ENCODE results near the gene LIX1. TPM values are rescaled to one million over a fixed set of nuclear protein-coding genes. Genes with fewer than 3 reads are reported as not detected.
A peak's percentile ranks its signal among the peaks of the same experiment; 100 is the strongest.

Gene LIX1
- total RNA-seq, 8 experiments from 2014 or later: 0.14 to 56.2 (median 1.1) TPM

DNA sequence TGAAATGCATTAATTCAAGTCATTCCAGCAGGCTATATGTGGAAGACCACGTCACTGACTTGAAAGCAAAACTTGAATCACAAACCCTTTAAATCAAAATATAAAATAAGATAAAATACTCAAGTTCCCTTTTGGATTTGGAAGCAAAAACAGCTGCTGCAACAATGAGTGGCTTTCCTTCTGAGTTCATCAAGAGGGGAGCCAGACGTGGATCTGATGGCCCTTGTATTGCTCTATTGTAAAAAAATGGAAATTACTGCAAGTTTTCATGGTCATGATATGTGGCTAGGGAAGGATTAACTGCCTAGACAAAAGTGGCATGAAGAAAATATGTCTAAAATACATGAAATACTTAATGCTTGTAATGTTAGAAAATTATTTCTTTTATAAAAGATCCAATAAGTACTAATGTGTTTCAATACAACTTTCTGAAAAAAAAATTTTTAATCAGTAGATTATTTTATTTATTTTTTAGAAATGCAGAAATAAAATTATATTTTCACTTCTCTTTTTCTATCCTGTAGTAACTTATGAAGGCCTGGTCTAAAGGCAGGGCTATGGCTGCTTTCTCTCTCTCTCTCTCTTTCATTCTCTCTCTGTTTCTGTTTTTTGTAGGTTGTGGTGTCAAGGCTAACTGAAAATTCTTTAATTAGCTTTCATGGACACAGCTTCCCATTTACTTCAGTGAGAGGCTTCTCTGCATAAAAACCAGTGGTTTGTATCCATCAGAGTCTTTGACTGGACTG lies 24.0 kb downstream of the LIX1 start:
- in situ Hi-C loops (cut with MboI; ENCODE audit: low pct_unique_long_range_greater_than_20kb in 2 of 9, low sequenced_read_pairs in 9 of 9, unreplicated experiment in 9 of 9): no loop called here
- no peak for ATAC-seq (replicated peaks in 6 of 8)
- H3K4me3 ChIP-seq: no peak overlapping the region
- H3K4me1 ChIP-seq (replicated peaks in 1 of 2): peaks cover 7 to 13% of the 10 kb centered on the region in 2 donors
- 27 to 91% (median 59%) methylated on average over 1 to 2 of the region's 2 CpGs for WGBS, 10 experiments
- no peak overlapping the region for H3K27ac ChIP-seq

GRCh38 chr5:97115932-97116331 lies 26.5 kb downstream of the LIX1 start:
- no peak overlapping the region for H3K27ac ChIP-seq

GRCh38 chr5:97112230-97112629 lies 30.2 kb downstream of the LIX1 start:
- in situ Hi-C loops (cut with MboI; ENCODE audit: low pct_unique_long_range_greater_than_20kb in 2 of 9, low sequenced_read_pairs in 9 of 9, unreplicated experiment in 9 of 9): no loop called here
- WGBS, 10 experiments: 50 to 90% (median 71%) methylated on average over 1 to 6 of the region's 6 CpGs; no CpG with 5 or more reads in 1 of the 10 experiments
- Histone ChIP-seq H3K4me1 (replicated peaks in 1 of 2) (peaks cover 7 to 24% of the 10 kb centered on the region in 2 donors), H3K4me3 (no peak overlapping the region), H3K27ac (no peak overlapping the region)
- no peak for ATAC-seq (replicated peaks in 6 of 8)

More at GRCh38 chr5:97115932-97116331, 26.5 kb downstream of the LIX1 start:
- ATAC-seq (replicated peaks in 6 of 8): peak in 2 of 8 experiments; percentile 36 to 91
- WGBS, 10 experiments: 40 to 100% (median 83%) methylated on average over 1 to 8 of the region's 9 CpGs; no CpG with 5 or more reads in 2 of the 10 experiments
- in situ Hi-C loops (cut with MboI; ENCODE audit: low pct_unique_long_range_greater_than_20kb in 2 of 9, low sequenced_read_pairs in 9 of 9, unreplicated experiment in 9 of 9): no loop called here
- H3K4me3 ChIP-seq: no peak overlapping the region
- H3K4me1 ChIP-seq (replicated peaks in 1 of 2): peaks cover 7 to 21% of the 10 kb centered on the region in 2 donors

- 0 to 72% (median 21%) methylated on average over 1 to 4 of the region's 4 CpGs for WGBS, 10 experiments
- in situ Hi-C loops (cut with MboI; ENCODE audit: low pct_unique_long_range_greater_than_20kb in 2 of 9, low sequenced_read_pairs in 9 of 9, unreplicated experiment in 9 of 9): no loop called here
- H3K4me3 ChIP-seq: no peak overlapping the region
- ATAC-seq (replicated peaks in 6 of 8): no peak
- peaks cover 7 to 27% of the 10 kb centered on the region in 2 donors for H3K4me1 ChIP-seq (replicated peaks in 1 of 2)
- H3K27ac ChIP-seq: no peak overlapping the region
Observed at GRCh38 chr5:97111616-97112015, 30.8 kb downstream of the LIX1 start.

DNA sequence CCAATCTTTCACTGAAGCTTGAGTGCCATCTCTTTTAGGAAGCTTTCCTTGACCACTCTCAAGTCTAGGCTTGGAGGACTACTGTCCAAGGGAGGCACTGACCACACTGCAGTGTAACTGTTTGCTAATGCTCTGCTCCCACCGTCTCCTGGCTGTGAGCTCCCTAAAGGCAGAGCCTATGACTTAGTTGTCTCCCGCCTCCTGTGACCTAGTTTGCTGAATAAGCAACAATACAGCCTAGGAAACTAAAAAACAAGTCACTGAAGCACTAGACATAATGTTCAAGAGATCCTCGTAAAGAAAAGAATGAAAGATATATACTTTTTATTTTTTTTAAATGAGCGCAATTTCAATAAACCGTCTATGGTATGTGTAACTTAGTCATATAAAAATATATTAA lies 31.4 kb downstream of the LIX1 start:
- 71 to 83% (median 78%) methylated on average over 2 to 5 of the region's 5 CpGs; no CpG with 5 or more reads in 1 of the 10 experiments for WGBS, 10 experiments
- H3K4me3 ChIP-seq: no peak overlapping the region
- in situ Hi-C loops (cut with MboI; ENCODE audit: low pct_unique_long_range_greater_than_20kb in 2 of 9, low sequenced_read_pairs in 9 of 9, unreplicated experiment in 9 of 9): no loop called here
- peaks cover 7 to 29% of the 10 kb centered on the region in 2 donors for H3K4me1 ChIP-seq (replicated peaks in 1 of 2)
- ATAC-seq (replicated peaks in 6 of 8): no peak
- no peak overlapping the region for H3K27ac ChIP-seq

DNA sequence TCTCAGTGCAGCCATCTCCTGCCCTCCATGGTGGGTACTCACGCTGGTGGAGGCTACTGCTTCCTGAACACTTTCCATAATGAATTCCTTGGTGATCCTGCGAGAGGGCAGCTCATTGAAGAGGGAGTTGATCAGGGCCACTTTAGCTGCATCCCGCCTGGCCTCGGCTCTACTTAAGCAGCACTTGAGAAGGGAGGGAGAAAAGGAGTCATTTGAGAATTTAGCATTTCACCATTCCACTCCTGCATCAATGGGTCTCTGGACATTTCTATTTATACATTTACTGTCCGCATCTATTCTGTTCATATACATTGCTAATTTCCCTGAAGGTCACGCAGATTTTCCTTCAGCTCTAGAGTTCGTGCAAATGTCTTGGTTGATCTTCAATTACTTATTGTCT lies 35.1 kb downstream of the LIX1 start:
- Histone ChIP-seq H3K27ac (no peak overlapping the region), H3K4me3 (no peak overlapping the region), H3K4me1 (replicated peaks in 1 of 2) (peaks cover 0 to 32% of the 10 kb centered on the region in 2 donors)
- ATAC-seq (replicated peaks in 6 of 8): peak in 4 of 8 experiments; percentile 25 to 71 (median 61)
- 38 to 92% (median 82%) methylated on average over 2 to 7 of the region's 7 CpGs; no CpG with 5 or more reads in 1 of the 10 experiments for WGBS, 10 experiments
- in situ Hi-C loops (cut with MboI; ENCODE audit: low pct_unique_long_range_greater_than_20kb in 2 of 9, low sequenced_read_pairs in 9 of 9, unreplicated experiment in 9 of 9): no loop called here

- 46 to 100% (median 88%) methylated on average over 1 to 2 of the region's 2 CpGs; no CpG with 5 or more reads in 2 of the 10 experiments for WGBS, 10 experiments
- in situ Hi-C loops (cut with MboI; ENCODE audit: low pct_unique_long_range_greater_than_20kb in 2 of 9, low sequenced_read_pairs in 9 of 9, unreplicated experiment in 9 of 9): no loop called here
- ATAC-seq (replicated peaks in 6 of 8): peak in 1 of 8 experiments; percentile 3
- Histone ChIP-seq H3K4me1 (replicated peaks in 1 of 2) (peaks cover 0 to 24% of the 10 kb centered on the region in 2 donors), H3K27ac (peak overlapping the region in 1 of 2 donors; percentile 52), H3K4me3 (no peak overlapping the region)
Observed at GRCh38 chr5:97106216-97106581, 36.2 kb downstream of the LIX1 start.

DNA sequence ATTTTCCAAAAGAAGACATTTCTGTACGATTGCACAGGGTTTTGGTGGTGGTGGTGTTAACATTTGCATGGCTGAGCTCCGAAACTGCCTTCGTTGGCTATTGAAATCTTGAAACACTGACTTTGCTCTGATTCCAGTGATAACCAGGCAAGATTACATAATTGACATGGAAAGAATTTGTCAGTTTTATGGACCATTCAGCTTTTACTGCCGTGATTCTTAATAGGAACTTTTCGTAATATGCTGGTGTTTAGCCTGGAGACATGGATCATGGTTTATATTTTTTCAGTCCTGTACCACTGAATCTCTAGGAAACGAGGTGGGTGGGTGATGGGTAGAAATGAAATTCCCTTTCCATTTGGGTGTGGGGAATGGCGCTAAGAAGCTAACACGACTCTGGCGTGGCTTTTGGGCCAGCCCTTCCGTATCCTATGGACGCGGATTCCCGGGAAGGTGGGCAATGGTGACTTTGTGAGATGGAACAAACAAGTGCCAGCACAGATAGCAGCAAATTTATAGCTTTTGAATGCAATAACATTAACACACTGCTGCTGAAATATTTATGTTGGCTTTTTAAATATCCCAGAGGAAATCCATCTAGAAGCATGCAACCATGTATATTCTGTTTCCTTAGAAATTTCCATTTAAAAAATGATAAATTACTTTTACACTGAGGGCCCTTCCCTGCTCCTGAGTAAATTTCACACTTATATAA lies 36.8 kb downstream of the LIX1 start:
- H3K4me3 ChIP-seq: no peak overlapping the region
- in situ Hi-C loops (cut with MboI; ENCODE audit: low pct_unique_long_range_greater_than_20kb in 2 of 9, low sequenced_read_pairs in 9 of 9, unreplicated experiment in 9 of 9): no loop called here
- H3K27ac ChIP-seq: no peak overlapping the region
- H3K4me1 ChIP-seq (replicated peaks in 1 of 2): peaks cover 0 to 24% of the 10 kb centered on the region in 2 donors
- peak in 6 of 8 experiments; percentile 16 to 83 (median 30) for ATAC-seq (replicated peaks in 6 of 8)
- WGBS, 10 experiments: 70 to 100% (median 89%) methylated on average over 2 to 13 of the region's 13 CpGs

GRCh38 chr5:97102010-97102470 lies 40.4 kb downstream of the LIX1 start:
- no peak overlapping the region for H3K27ac ChIP-seq
- in situ Hi-C loops (cut with MboI; ENCODE audit: low pct_unique_long_range_greater_than_20kb in 2 of 9, low sequenced_read_pairs in 9 of 9, unreplicated experiment in 9 of 9): no loop called here
- WGBS, 10 experiments: 40 to 100% (median 80%) methylated on average over 1 to 4 of the region's 8 CpGs; no CpG with 5 or more reads in 1 of the 10 experiments

GRCh38 chr5:97101189-97101910 lies 41.1 kb downstream of the LIX1 start:
- ATAC-seq (replicated peaks in 6 of 8): peak in 2 of 8 experiments; percentile 32 to 39
- Histone ChIP-seq H3K4me1 (replicated peaks in 1 of 2) (peaks cover 0 to 15% of the 10 kb centered on the region in 2 donors), H3K4me3 (no peak overlapping the region), H3K27ac (no peak overlapping the region)
- 48 to 100% (median 75%) methylated on average over 1 to 6 of the region's 6 CpGs; no CpG with 5 or more reads in 2 of the 10 experiments for WGBS, 10 experiments
- in situ Hi-C loops (cut with MboI; ENCODE audit: low pct_unique_long_range_greater_than_20kb in 2 of 9, low sequenced_read_pairs in 9 of 9, unreplicated experiment in 9 of 9): no loop called here

More at GRCh38 chr5:97102010-97102470, 40.4 kb downstream of the LIX1 start:
- H3K4me1 ChIP-seq (replicated peaks in 1 of 2): peaks cover 0 to 21% of the 10 kb centered on the region in 2 donors
- ATAC-seq (replicated peaks in 6 of 8): no peak
- H3K4me3 ChIP-seq: no peak overlapping the region

DNA sequence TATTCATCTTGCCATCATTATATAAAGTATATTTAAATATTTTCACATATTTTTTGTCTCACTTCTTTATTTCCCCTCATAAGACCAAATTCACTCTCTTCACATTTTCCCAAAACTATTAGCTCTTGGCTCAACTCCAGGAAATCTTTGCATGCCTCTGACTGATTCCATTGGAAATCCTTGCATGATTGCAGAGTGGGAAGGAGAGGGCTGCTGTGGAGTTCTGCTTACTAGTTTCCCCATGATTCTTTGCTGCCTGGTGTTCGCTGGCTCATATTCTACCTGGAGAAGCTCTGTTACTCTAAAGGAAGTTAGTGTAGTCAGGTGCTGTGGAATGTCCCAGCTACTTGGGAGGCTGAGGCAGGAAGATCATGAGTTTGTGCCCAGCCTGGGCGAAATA lies 41.9 kb downstream of the LIX1 start:
- Histone ChIP-seq H3K27ac (no peak overlapping the region), H3K4me1 (replicated peaks in 1 of 2) (peaks cover 0 to 7% of the 10 kb centered on the region in 2 donors), H3K4me3 (no peak overlapping the region)
- 38 to 100% (median 100%) methylated on average over 1 to 2 of the region's 2 CpGs; no CpG with 5 or more reads in 1 of the 10 experiments for WGBS, 10 experiments
- ATAC-seq (replicated peaks in 6 of 8): no peak
- in situ Hi-C loops (cut with MboI; ENCODE audit: low pct_unique_long_range_greater_than_20kb in 2 of 9, low sequenced_read_pairs in 9 of 9, unreplicated experiment in 9 of 9): no loop called here

DNA sequence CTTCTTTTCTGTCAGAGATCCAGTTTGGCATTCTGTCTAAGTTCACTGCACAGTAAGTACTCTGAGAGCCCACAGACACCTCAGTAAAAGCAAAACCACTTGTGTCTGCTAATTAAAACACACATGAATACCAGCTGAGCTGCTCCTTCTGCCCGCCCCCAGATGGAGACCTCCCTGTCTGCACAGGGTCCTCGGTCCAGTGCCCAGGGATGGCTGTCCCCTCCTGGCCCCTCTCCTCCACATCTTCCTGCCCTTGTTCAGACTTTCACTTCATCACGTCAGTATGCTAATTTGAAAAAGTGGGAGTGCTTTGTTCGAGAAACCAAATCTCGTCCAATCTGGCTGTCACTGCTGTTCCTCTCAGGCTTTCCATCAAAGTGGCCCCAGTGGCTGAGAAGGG lies 43.5 kb downstream of the LIX1 start:
- in situ Hi-C loops (cut with MboI; ENCODE audit: low pct_unique_long_range_greater_than_20kb in 2 of 9, low sequenced_read_pairs in 9 of 9, unreplicated experiment in 9 of 9): no loop called here
- 3 to 90% (median 69%) methylated on average over 2 to 5 of the region's 5 CpGs; no CpG with 5 or more reads in 6 of the 10 experiments for WGBS, 10 experiments
- Histone ChIP-seq H3K27ac (no peak overlapping the region), H3K4me3 (no peak overlapping the region), H3K4me1 (replicated peaks in 1 of 2) (no peaks in the 10 kb centered on the region)
- peak in 3 of 8 experiments; percentile 34 to 79 (median 53) for ATAC-seq (replicated peaks in 6 of 8)

Data from motor neuron (in vitro differentiated cells).